GM12801 (cell line): ENCODE data around the gene NOS1.

ENCODE experiments used
- CTCF ChIP-seq: IDR thresholded peaks from one replicate; pipeline ENCODE4 v1.5.1; 2011; ENCODE audit warnings: control low read depth; ENCODE audit not compliant: insufficient read length; ENCODE audit errors: extremely low read depth

Gene NOS1

GRCh38 chr12:117328556-117329100 is 32.8 kb downstream of the NOS1 start:
- TF ChIP-seq CTCF: no peak

GRCh38 chr12:117322428-117322827 is 39.0 kb downstream of the NOS1 start:
- no peak for TF ChIP-seq CTCF

- no peak for TF ChIP-seq CTCF
Observed at GRCh38 chr12:117321572-117321971, 39.9 kb downstream of the NOS1 start.

GRCh38 chr12:117318591-117318990 is 42.8 kb downstream of the NOS1 start:
- TF ChIP-seq CTCF: no peak

GRCh38 chr12:117316336-117316735 is 45.1 kb downstream of the NOS1 start:
- no peak for TF ChIP-seq CTCF

- TF ChIP-seq CTCF: no peak
Observed at GRCh38 chr12:117313926-117314325, 47.5 kb downstream of the NOS1 start.

- TF ChIP-seq CTCF: no peak
Observed at GRCh38 chr12:117312770-117313169, 48.7 kb downstream of the NOS1 start.

- no peak for TF ChIP-seq CTCF
Observed at GRCh38 chr12:117309276-117309925, 52.0 kb downstream of the NOS1 start.
